ENCODE data around the gene AGPS.
"Not testable (repeated sequence)": the region's sequence is repeated elsewhere in the genome, so short reads cannot be mapped to it uniquely, and the experiment has no call there.

The AGPS gene

DNA sequence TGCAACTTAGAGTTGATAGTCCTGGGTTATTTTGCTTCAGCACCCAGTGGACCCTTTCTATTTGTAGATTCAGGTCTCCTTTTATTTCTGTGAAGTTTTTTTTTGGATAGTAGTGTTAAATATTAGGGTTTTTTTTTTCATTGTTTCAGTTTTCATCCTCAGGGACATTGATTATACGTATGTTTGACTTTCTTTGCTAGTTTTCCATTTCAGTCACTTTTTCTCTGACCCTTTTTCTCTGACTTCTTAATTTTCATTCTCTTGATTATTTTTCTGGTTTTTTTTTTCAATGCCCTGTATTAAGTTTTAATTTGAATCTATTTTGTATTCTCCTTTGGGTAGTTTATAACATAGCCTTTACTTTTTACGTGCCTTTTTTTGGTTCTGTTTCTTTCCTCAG lies 79.4 kb downstream of the AGPS start:
- no peak for DNase-seq (ENCODE audit: low read depth, low spot score)

DNA sequence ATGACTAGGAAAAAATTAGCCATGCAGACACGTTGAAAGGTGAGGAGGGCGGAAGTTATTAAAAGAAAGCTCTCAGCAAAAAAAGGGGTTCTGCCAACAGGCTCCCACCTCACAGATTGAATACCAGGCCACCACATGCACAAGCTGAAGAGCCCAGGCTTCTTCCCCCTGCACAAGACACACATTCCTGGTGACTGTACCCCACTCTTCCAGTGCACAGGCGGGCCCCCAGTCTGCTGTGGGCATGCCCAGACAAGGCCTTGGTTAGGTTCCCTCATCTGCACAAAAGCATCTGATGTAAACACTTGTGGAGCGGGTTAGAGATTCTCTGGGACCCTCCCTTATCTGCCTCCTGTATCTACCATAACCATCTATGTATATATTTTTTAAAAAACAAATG lies 81.7 kb downstream of the AGPS start:
- no peak for DNase-seq (ENCODE audit: low read depth, low spot score)

DNA sequence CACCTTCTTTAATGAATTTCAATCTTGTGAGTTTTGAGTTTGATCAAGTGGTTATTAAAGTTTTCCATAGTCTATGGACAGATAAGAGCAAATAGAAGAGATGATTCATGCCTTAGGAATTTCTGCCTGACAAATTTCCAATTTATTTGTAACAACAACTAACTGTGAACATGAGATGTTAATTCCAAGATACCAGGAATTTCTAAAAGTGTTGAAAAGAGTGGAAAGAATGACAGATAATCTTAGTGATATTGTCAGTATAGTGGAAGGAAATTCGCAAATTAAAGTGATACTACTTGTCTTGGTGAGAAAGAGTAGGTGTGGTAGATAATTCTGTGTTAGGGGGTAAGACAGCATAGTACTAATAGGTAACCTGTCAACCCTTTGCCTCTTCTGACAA lies 82.4 kb downstream of the AGPS start:
- DNase-seq (ENCODE audit: low read depth, low spot score): no peak

DNA sequence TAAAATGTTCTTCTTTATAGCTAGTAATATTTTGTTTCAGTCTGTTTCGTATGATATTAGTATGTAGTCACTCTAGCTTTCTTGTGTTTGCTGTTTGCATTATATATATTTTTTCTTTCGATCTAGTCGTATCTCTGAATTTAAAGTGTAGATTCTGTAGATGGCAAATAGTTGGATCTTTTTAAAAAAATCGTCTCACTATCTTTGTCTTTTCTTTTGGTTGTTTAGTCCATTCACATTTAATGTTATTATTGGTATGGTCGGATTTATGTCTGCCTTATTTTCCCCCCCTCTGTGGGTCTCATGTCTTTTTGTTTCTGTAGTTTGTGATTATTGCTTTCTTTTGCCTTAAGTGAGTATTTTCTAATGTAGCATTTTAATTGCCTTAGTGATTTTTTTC lies 84.3 kb downstream of the AGPS start:
- DNase-seq (ENCODE audit: low read depth, low spot score): no peak

GRCh38 chr2:177478029-177478428 lies 85.5 kb downstream of the AGPS start:
- no peak for DNase-seq (ENCODE audit: low read depth, low spot score)

- no peak for DNase-seq (ENCODE audit: low read depth, low spot score)
These were observed 86.3 kb downstream of the AGPS start for GRCh38 chr2:177478907-177479306.

- DNase-seq (ENCODE audit: low read depth, low spot score): no peak
These were observed 89.6 kb downstream of the AGPS start for GRCh38 chr2:177482195-177482594.

DNA sequence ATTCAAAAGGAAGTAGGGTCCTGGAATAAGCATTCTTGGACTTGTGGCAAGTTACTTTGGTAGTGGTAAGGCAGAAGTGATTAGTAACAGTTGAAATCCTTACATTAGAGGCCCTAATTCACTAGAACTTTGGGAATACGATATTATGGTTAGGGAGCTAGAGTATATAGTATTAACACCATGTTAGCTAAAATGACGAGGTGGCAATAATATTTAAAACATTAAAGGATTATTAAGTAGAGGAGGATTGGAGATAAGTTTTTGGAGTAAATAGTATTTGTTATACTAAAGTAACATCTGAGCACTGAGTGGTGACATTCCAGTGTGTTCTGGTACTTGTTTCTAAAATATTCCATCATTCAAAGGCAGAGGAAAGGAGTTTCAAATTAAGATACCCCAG lies 91.0 kb downstream of the AGPS start:
- no peak for DNase-seq (ENCODE audit: low read depth, low spot score)

- DNase-seq (ENCODE audit: low read depth, low spot score): no peak
These were observed 91.7 kb downstream of the AGPS start for GRCh38 chr2:177484180-177484795.

DNA sequence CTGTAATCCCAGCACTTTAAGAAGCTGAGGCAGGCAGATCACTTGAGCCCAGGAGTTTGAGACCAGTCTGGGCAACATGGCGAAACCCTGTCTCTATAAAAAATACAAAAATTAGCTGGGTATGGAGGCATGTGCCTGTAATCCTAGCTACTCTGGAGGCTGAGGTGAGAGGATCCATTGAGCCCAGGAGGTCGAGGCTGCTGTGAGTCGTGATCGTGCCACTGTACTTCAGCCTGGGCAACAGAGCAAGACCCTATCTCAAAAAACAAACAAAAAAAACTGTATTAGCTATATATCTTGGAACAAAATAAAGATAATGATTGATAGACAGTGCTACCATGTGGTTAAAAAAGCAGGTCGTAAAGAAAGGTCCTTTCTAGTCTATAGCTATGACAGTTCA lies 93.1 kb downstream of the AGPS start:
- not testable (repeated sequence) for DNase-seq (ENCODE audit: low read depth, low spot score)

- DNase-seq (ENCODE audit: low read depth, low spot score): no peak
These were observed 97.2 kb downstream of the AGPS start for GRCh38 chr2:177489719-177490301.

GRCh38 chr2:177495945-177496344 lies 103.4 kb downstream of the AGPS start:
- DNase-seq (ENCODE audit: low read depth, low spot score): no peak

- no peak for DNase-seq (ENCODE audit: low read depth, low spot score)
These were observed 104.3 kb downstream of the AGPS start for GRCh38 chr2:177496921-177497320.

DNA sequence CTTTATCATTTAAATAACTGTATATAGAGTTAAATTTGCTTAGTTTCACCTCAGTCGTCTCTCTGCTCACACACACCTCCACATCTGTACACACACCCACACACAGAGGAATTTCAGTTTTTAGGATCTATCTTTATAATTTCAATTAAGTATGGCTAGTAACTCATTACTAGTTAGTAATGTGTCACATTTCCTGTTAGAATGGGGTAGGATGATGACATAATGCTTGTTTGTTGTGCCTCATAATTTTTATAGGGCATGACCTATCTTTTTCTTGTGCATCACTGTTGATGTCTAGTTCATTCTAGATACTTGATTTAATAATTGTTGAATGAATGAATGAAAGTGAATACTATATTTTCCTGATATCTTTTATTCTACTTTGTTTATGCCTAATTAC lies 108.6 kb downstream of the AGPS start:
- no peak for DNase-seq (ENCODE audit: low read depth, low spot score)

- DNase-seq (ENCODE audit: low read depth, low spot score): no peak
These were observed 113.9 kb downstream of the AGPS start for GRCh38 chr2:177506505-177506904.

GRCh38 chr2:177506998-177507397 lies 114.4 kb downstream of the AGPS start:
- DNase-seq (ENCODE audit: low read depth, low spot score): no peak

GRCh38 chr2:177516824-177517544 lies 124.4 kb downstream of the AGPS start:
- DNase-seq (ENCODE audit: low read depth, low spot score): no peak

DNA sequence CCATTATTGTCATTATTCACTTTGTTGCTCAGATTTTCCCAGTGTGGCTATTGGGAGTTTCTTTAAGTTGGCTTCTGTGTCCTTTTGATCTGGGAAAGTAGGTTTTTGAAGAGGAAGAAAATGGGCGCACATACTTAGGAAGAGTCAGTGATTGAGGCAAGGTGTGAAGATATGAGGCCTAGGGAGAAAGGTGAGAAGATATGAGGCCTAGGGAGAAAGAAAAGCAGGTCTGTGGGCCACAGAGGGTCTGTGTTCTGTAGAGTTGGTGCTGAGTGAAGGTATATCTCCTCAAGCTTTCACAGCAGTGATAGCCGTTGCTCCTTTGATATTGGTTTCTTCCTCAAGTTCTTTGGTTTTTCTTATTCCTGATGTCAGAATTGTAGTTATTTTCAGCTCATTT lies 126.2 kb downstream of the AGPS start:
- no peak for DNase-seq (ENCODE audit: low read depth, low spot score)

DNA sequence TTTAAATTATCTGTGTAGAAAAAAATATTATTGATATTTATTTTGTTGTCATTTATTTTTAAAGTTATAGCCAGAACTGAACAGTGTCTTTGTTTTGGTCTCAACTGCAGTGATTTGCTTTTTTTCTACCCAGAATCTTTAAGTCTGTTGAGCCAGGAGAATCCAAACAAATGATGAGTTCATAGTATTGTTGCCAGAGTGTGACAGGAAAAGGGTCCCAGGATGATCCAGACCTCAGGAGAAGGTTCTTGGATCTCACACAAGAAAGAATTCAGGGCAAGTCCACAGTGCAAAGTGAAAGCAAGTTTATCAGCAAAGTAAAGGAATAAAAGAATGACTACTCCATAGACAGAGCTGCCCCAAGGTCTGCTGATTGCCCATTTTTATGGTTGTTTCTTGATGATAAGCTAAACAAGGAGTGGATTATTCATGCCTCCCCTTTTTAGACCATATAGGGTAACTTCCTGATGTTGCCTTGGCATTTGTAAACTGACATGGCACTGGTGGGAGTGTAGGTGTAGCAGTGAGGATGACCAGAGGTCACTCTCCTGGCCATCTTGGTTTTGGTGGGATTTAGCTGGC lies 127.1 kb downstream of the AGPS start:
- DNase-seq (ENCODE audit: low read depth, low spot score): no peak

DNA sequence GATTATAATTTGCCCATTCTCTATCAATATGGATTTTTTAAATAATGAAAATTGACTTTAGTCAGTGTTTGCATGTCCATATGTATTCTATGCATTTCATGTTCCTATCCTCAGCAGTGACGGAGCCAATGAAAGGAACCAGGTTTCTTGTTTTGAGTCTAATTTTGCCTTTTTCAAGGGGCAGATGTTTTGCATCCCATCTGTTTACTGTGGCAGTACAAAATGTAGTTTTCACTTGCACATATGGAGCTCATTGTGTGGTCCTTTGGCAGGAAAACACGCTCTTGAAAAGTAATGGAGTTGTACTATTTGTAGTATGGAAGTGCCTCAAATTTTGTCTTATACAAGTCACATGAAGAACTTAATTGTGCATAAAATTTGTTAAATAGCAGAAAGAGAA lies 127.8 kb downstream of the AGPS start:
- DNase-seq (ENCODE audit: low read depth, low spot score): no peak

DNA sequence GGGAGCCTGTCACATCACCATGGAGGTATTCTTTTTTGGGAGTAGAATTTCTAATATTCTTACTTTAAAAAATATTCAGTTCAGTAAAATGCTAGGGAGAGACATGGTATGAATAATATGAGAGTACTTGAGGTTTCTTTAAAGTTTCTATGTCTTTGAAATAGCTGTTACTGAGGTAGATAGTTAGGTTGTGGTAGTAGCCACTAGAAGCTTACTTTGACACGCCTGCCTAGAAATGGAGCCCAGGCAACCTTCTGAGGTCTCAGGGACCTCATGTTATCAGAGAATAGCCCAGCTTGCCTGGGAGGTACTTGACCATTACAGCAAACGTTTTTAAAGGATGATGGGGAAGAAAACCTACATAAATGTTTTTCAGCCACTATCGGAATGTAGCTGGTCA lies 131.2 kb downstream of the AGPS start:
- DNase-seq (ENCODE audit: low read depth, low spot score): no peak

DNA sequence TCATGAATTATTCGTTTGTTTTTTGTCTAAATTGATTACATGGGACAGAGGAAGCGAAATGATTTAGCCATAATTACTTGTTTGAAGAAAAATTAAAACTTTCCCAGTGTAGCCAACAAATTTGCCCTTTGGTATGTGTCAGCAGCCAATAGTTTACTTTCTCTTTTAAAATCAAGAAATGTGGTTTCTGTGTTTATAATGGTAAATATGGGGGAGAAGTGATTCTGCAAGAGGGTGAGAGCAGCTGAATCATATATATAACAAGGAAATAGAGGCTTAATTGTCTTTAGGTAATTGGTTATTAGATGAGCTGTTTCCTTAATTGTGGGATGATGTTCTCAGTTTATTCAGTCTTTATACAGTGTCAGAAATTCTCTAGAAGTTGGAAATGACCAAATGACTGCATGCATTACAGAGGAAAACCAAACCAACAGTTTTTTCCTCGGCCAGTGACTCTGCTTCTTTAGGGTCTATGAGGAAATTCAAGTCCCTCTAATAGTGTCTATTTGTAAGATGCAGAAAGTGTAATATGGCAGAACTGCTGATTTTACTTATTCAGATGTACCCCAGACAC lies 132.9 kb downstream of the AGPS start:
- DNase-seq (ENCODE audit: low read depth, low spot score): no peak

Measured in activated CD4-positive, CD25-positive, alpha-beta regulatory T cell treated with anti-CD3 and anti-CD28 coated beads, Interleukin-2, amount 50 U/mL, for 16 hours (primary cell).